ENCODE measurements around the gene CHRNA4.

Gene CHRNA4

DNA sequence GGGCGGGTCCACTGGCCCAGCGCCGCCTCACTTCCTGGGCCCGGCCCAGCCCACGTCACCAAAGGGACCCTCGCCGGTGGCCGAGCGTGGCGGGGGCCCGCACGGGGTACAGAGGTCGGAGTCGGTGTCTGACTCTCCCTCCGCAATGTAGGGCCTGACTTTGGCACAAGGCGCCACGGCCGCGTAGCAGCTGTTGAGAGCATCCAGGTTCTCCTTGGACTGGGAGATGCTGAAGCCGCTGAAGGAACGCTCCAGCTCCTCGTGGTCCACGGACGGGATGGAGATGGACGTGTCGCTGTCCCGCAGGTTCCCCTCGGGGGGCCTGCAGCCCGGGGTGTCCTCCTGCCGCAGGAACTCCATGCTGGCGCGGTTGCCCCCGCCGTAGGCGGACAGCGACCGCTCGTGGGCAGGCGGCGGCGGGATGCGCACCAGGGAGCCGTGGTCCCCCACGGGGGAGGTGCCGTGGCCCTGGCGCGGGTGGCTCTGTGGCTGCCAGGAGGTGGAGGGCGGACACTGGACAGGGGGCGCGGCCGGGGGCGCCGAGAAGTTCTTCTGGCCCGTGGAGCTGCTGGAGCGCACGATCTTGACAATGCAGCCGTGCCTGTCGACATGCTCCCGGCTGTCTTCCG, 45.6 kb upstream of the CHRNA4 start:
- TF ChIP-seq, protein P1, sequence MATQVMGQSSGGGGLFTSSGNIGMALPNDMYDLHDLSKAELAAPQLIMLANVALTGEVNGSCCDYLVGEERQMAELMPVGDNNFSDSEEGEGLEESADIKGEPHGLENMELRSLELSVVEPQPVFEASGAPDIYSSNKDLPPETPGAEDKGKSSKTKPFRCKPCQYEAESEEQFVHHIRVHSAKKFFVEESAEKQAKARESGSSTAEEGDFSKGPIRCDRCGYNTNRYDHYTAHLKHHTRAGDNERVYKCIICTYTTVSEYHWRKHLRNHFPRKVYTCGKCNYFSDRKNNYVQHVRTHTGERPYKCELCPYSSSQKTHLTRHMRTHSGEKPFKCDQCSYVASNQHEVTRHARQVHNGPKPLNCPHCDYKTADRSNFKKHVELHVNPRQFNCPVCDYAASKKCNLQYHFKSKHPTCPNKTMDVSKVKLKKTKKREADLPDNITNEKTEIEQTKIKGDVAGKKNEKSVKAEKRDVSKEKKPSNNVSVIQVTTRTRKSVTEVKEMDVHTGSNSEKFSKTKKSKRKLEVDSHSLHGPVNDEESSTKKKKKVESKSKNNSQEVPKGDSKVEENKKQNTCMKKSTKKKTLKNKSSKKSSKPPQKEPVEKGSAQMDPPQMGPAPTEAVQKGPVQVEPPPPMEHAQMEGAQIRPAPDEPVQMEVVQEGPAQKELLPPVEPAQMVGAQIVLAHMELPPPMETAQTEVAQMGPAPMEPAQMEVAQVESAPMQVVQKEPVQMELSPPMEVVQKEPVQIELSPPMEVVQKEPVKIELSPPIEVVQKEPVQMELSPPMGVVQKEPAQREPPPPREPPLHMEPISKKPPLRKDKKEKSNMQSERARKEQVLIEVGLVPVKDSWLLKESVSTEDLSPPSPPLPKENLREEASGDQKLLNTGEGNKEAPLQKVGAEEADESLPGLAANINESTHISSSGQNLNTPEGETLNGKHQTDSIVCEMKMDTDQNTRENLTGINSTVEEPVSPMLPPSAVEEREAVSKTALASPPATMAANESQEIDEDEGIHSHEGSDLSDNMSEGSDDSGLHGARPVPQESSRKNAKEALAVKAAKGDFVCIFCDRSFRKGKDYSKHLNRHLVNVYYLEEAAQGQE (IDR thresholded peaks at IDR 0.05; ENCODE audit: insufficient read depth in 1 of 2, low read depth in 2 of 2, low read length in 2 of 2): no peak

GRCh38 chr20:63406011-63406410, 44.9 kb upstream of the CHRNA4 start:
- no peak for TF ChIP-seq TAF1 (IDR thresholded peaks at IDR 0.05; ENCODE audit: borderline replicate concordance, insufficient read depth, low read length)
- TF ChIP-seq POLR2AphosphoS5 (IDR thresholded peaks at IDR 0.05; ENCODE audit: low read depth, low read length): no peak
- TF ChIP-seq, protein P1 (IDR thresholded peaks at IDR 0.05; ENCODE audit: insufficient read depth in 1 of 2, low read depth in 2 of 2, low read length in 2 of 2): no peak
- TF ChIP-seq SIN3A (IDR thresholded peaks at IDR 0.05; ENCODE audit: borderline replicate concordance, insufficient read depth, low read length): no peak
- TF ChIP-seq FOXP2 (optimal IDR thresholded peaks at IDR 0.05; ENCODE audit: borderline replicate concordance, extremely low read depth, extremely low read length, insufficient read depth): no peak

- no peak for TF ChIP-seq FOXP2 (optimal IDR thresholded peaks at IDR 0.05; ENCODE audit: borderline replicate concordance, extremely low read depth, extremely low read length, insufficient read depth)
- TF ChIP-seq TAF1 (IDR thresholded peaks at IDR 0.05; ENCODE audit: borderline replicate concordance, insufficient read depth, low read length): no peak
- TF ChIP-seq, protein P1 (IDR thresholded peaks at IDR 0.05; ENCODE audit: insufficient read depth in 1 of 2, low read depth in 2 of 2, low read length in 2 of 2): no peak
Observed at GRCh38 chr20:63405102-63405730, 44.1 kb upstream of the CHRNA4 start.

- TF ChIP-seq FOXP2 (optimal IDR thresholded peaks at IDR 0.05; ENCODE audit: borderline replicate concordance, extremely low read depth, extremely low read length, insufficient read depth) (no peak), SIN3A (IDR thresholded peaks at IDR 0.05; ENCODE audit: borderline replicate concordance, insufficient read depth, low read length) (no peak), TAF1 (IDR thresholded peaks at IDR 0.05; ENCODE audit: borderline replicate concordance, insufficient read depth, low read length) (no peak), POLR2AphosphoS5 (IDR thresholded peaks at IDR 0.05; ENCODE audit: low read depth, low read length) (no peak)
- TF ChIP-seq, protein P1 (IDR thresholded peaks at IDR 0.05; ENCODE audit: insufficient read depth in 1 of 2, low read depth in 2 of 2, low read length in 2 of 2): no peak
Observed at GRCh38 chr20:63404129-63405085, 43.3 kb upstream of the CHRNA4 start.

Measured in PFSK-1 (cell line).